H9 (cell line): ENCODE results near the gene ATF3. TPM values are rescaled to one million over a fixed set of nuclear protein-coding genes. Genes with fewer than 3 reads are reported as not detected.

ENCODE experiments used
- DNase-seq: peaks from one replicate; pipeline ENCODE4 v3.0.0-alpha.2; 2017
- H2AFZ ChIP-seq: one replicate; pipeline ENCODE4 v1.6.1; 2013; ENCODE audit warnings: mild to moderate bottlenecking, low read length, control low read depth, moderate library complexity
- H2AK5ac ChIP-seq: 2 replicates; pipeline ENCODE4 v1.6.1; 2013; ENCODE audit warnings: low read length, control low read depth, mixed read lengths; ENCODE audit not compliant: insufficient read length
- H2BK120ac ChIP-seq: one replicate; pipeline ENCODE4 v1.6.1; 2013; ENCODE audit warnings: low read depth, mild to moderate bottlenecking, low read length, control low read depth, inconsistent platforms; ENCODE audit not compliant: poor library complexity, severe bottlenecking
- H2BK12ac ChIP-seq: 2 replicates; pipeline ENCODE4 v1.6.1; 2013; ENCODE audit warnings: low read length, control low read depth, mixed read lengths, low read depth; ENCODE audit not compliant: insufficient read length
- H2BK15ac ChIP-seq: 2 replicates; pipeline ENCODE4 v1.6.1; 2013; ENCODE audit warnings: low read depth, low read length, control low read depth
- H2BK20ac ChIP-seq: one replicate; pipeline ENCODE4 v1.6.1; 2013; ENCODE audit warnings: low read depth, mild to moderate bottlenecking, low read length, control low read depth, inconsistent platforms; ENCODE audit not compliant: poor library complexity, severe bottlenecking
- H2BK5ac ChIP-seq: 2 replicates; pipeline ENCODE4 v1.6.1; 2013; ENCODE audit warnings: low read length, control low read depth, mixed read lengths; ENCODE audit not compliant: insufficient read length
- H3K14ac ChIP-seq: 2 replicates; pipeline ENCODE4 v1.6.1; 2013; ENCODE audit warnings: low read length, control low read depth; ENCODE audit not compliant: insufficient read depth
- H3K18ac ChIP-seq: 2 replicates; pipeline ENCODE4 v1.6.1; 2013; ENCODE audit warnings: low read depth, mild to moderate bottlenecking, mixed read lengths, low read length, control low read depth; ENCODE audit not compliant: insufficient read length
- H3K23ac ChIP-seq: 2 replicates; pipeline ENCODE4 v1.6.1; 2013; ENCODE audit warnings: low read length, control low read depth, mixed read lengths, low read depth; ENCODE audit not compliant: insufficient read length
- H3K23me2 ChIP-seq: 2 replicates; pipeline ENCODE4 v1.6.1; 2013; ENCODE audit warnings: low read depth, mild to moderate bottlenecking, mixed read lengths, low read length, control low read depth; ENCODE audit not compliant: insufficient read length, poor library complexity, severe bottlenecking
- H3K27ac ChIP-seq: 2 replicates; pipeline ENCODE4 v1.5.1; 2013; ENCODE audit warnings: low read length, control low read depth, mixed read lengths, low read depth; ENCODE audit not compliant: insufficient read length
- H3K27me3 ChIP-seq: 2 replicates; pipeline ENCODE4 v1.6.1; 2013; ENCODE audit warnings: low read length, control low read depth, inconsistent platforms; ENCODE audit not compliant: insufficient read depth
- H3K4ac ChIP-seq: 2 replicates; pipeline ENCODE4 v1.6.1; 2013; ENCODE audit warnings: low read depth, mild to moderate bottlenecking, control low read depth, inconsistent platforms, low read length, moderate library complexity
- H3K4me1 ChIP-seq: 2 replicates; pipeline ENCODE4 v1.6.1; 2013; ENCODE audit warnings: low read length, control low read depth, inconsistent platforms; ENCODE audit not compliant: insufficient read depth
- H3K4me2 ChIP-seq: 2 replicates; pipeline ENCODE4 v1.6.1; 2013; ENCODE audit warnings: low read length, control low read depth, mixed read lengths; ENCODE audit not compliant: insufficient read length, insufficient read depth
- H3K56ac ChIP-seq: 2 replicates; pipeline ENCODE4 v1.6.1; 2013; ENCODE audit warnings: low read depth, mild to moderate bottlenecking, mixed read lengths, low read length, control low read depth; ENCODE audit not compliant: insufficient read length
- H3K79me1 ChIP-seq: 2 replicates; pipeline ENCODE4 v1.6.1; 2013; ENCODE audit warnings: low read depth, mild to moderate bottlenecking, moderate library complexity, low read length, control low read depth, inconsistent platforms; ENCODE audit not compliant: insufficient read depth, poor library complexity, severe bottlenecking
- H3K79me2 ChIP-seq: 2 replicates; pipeline ENCODE4 v1.6.1; 2013; ENCODE audit warnings: low read length, control low read depth, inconsistent platforms; ENCODE audit not compliant: insufficient read depth
- H3K9ac ChIP-seq: 2 replicates; pipeline ENCODE4 v1.6.1; 2013; ENCODE audit warnings: low read length, control low read depth, mixed read lengths; ENCODE audit not compliant: insufficient read length; ENCODE audit errors: extremely low read depth
- H3K9me3 ChIP-seq: one replicate; pipeline ENCODE4 v1.6.1; 2013; ENCODE audit warnings: low read depth, low read length, inconsistent platforms; ENCODE audit not compliant: control insufficient read depth
- H3T11ph ChIP-seq: one replicate; pipeline ENCODE4 v1.6.1; 2013; ENCODE audit warnings: mild to moderate bottlenecking, low read length, control low read depth, inconsistent platforms
- H4K20me1 ChIP-seq: one replicate; pipeline ENCODE4 v1.6.1; 2013; ENCODE audit not compliant: control insufficient read depth, insufficient read length, insufficient read depth
- H4K5ac ChIP-seq: 2 replicates; pipeline ENCODE4 v1.6.1; 2013; ENCODE audit warnings: low read depth, mild to moderate bottlenecking, mixed read lengths, low read length, control low read depth; ENCODE audit not compliant: insufficient read length
- H4K8ac ChIP-seq: replicated peaks from 2 replicates; pipeline ENCODE4 v1.6.1; 2013; ENCODE audit warnings: low read length, control low read depth, mixed read lengths, low read depth; ENCODE audit not compliant: insufficient read length
- H4K91ac ChIP-seq: 2 replicates; pipeline ENCODE4 v1.6.1; 2013; ENCODE audit warnings: low read depth, mild to moderate bottlenecking, moderate library complexity, mixed read lengths, low read length, control low read depth; ENCODE audit not compliant: insufficient read length
- H3K27ac Mint-ChIP-seq, 3 experiments: 2 replicates in 2 of 3; 3 replicates in 1 of 3; pipeline ENCODE4 v1.8.0; 2020 to 2021; ENCODE audit warnings: mixed read lengths in 3 of 3, mild to moderate bottlenecking in 1 of 3, moderate library complexity in 1 of 3
- H3K27me3 Mint-ChIP-seq: 2 replicates; pipeline ENCODE4 v1.8.0; 2021; ENCODE audit warnings: low read depth, mild to moderate bottlenecking, moderate library complexity, mixed read lengths
- H3K36me3 Mint-ChIP-seq, 3 experiments: 2 replicates in 2 of 3; 3 replicates in 1 of 3; pipeline ENCODE4 v1.8.0; 2020 to 2021; ENCODE audit warnings: low read depth in 3 of 3, mixed read lengths in 3 of 3; ENCODE audit not compliant: insufficient read depth in 1 of 3
- H3K4me1 Mint-ChIP-seq, 2 experiments: 2 replicates each; pipeline ENCODE4 v1.8.0; 2020; ENCODE audit warnings: mixed read lengths in 2 of 2
- H3K4me3 Mint-ChIP-seq, 2 experiments: 2 replicates in 1 of 2; 3 replicates in 1 of 2; pipeline ENCODE4 v1.8.0; 2020 to 2021; ENCODE audit warnings: mild to moderate bottlenecking in 2 of 2, mixed read lengths in 2 of 2, moderate library complexity in 1 of 2
- H3K9me3 Mint-ChIP-seq, 2 experiments: 2 replicates in 1 of 2; 3 replicates in 1 of 2; pipeline ENCODE4 v1.8.0; 2020; ENCODE audit warnings: mild to moderate bottlenecking in 2 of 2, mixed read lengths in 2 of 2, moderate library complexity in 1 of 2
- CTCF ChIP-seq: fragments of 200-600 bp; sonication (generic); conservative IDR thresholded peaks from 3 replicates; pipeline ENCODE4 v1.8.0; 2021; ENCODE audit warnings: antibody characterized with exemption, mild to moderate bottlenecking
- WGBS: extraction: QIAGEN DNeasy Blood & Tissue Kit; methylation state at CpG from one replicate; pipeline ENCODE4 v1.1.7; 2013; ENCODE audit warnings: missing lambda C conversion rate, low lambda C conversion rate, mixed read lengths; ENCODE audit not compliant: insufficient read length; ENCODE audit errors: extremely low coverage; 5-methylcytosine and 5-hydroxymethylcytosine counted together
- total RNA-seq: library from RNA; stranded (reverse); gene quantifications from 2 replicates; pipeline ENCODE4 v1.2.1, GENCODE V29; 2021

The ATF3 gene
- total RNA-seq, 1 experiment from 2014 or later: 14.7 TPM

- Histone ChIP-seq H3K23me2 (no peaks in the 10 kb centered on the region), H2BK120ac (no peak overlapping the region), H2AK5ac (no peak overlapping the region), H2AFZ (no peak overlapping the region), H3K14ac (no peak overlapping the region), H3K9me3 (no peaks in the 10 kb centered on the region), H3K56ac (no peak overlapping the region), H4K5ac (no peak overlapping the region), H2BK15ac (no peak overlapping the region), H3K18ac (no peak overlapping the region), H3K4me1 (no peaks in the 10 kb centered on the region; the same call in 1 of the 2 replicates), H3K79me1 (no peaks in the 10 kb centered on the region), H4K20me1 (no peaks in the 10 kb centered on the region), H4K8ac (no peak overlapping the region), H3K23ac (no peak overlapping the region), H4K91ac (no peak overlapping the region), H3K4ac (no peak overlapping the region), H3K9ac (no peak overlapping the region), H3T11ph (no peak overlapping the region), H3K27me3 (no peaks in the 10 kb centered on the region), H3K27ac (no peak overlapping the region), H3K4me2 (no peak overlapping the region), H3K79me2 (no peaks in the 10 kb centered on the region), H2BK5ac (no peak overlapping the region), H2BK20ac (no peak overlapping the region), H2BK12ac (no peak overlapping the region)
- H3K4me1 Mint-ChIP-seq: peaks cover 16 to 18% of the 10 kb centered on the region in 2 experiments
- DNase-seq: no peak
- H3K27me3 Mint-ChIP-seq: peaks cover 5% of the 10 kb centered on the region
- TF ChIP-seq CTCF: no peak
- no CpG with 5 or more reads among the region's 3 CpGs for WGBS
- H3K27ac Mint-ChIP-seq: no peak overlapping the region
- H3K36me3 Mint-ChIP-seq: no peaks in the 10 kb centered on the region
- H3K9me3 Mint-ChIP-seq: no peaks in the 10 kb centered on the region
- H3K4me3 Mint-ChIP-seq: no peak overlapping the region
These were observed 13.9 kb upstream of the ATF3 start for GRCh38 chr1:212594640-212595039.
